Measurements from ENCODE around the gene NGRN. TPM values are rescaled to one million over a fixed set of nuclear protein-coding genes. Genes with fewer than 3 reads are reported as not detected.

The NGRN gene
- total and polyA plus RNA-seq, 11 donors = 93.2 to 149 (median 119) TPM

Other genes with a start within 250 kb of the NGRN start
- 1,000 to 10,000 TPM in 2 of 9 donors, 100 to 1,000 TPM in 7; 573 to 1,258 (median 787) TPM for gene IDH2, start 163.2 kb upstream of the NGRN start, total RNA-seq
- gene IDH2, start 163.2 kb upstream of the NGRN start, polyA plus RNA-seq = 100 to 1,000 TPM; 366 to 619 TPM
- gene SEMA4B, start 64.3 kb upstream of the NGRN start, total RNA-seq = 100 to 1,000 TPM in 1 of 9 donors, 10 to 100 TPM in 8; 14.8 to 105 (median 21.0) TPM
- 10 to 100 TPM; 13.8 to 36.3 TPM for gene SEMA4B, start 64.3 kb upstream of the NGRN start, polyA plus RNA-seq
- gene CIB1, start 31.7 kb upstream of the NGRN start, total RNA-seq = 100 to 1,000 TPM in 1 of 9 donors, 10 to 100 TPM in 8; 38.7 to 107 (median 80.8) TPM
- gene CIB1, start 31.7 kb upstream of the NGRN start, polyA plus RNA-seq = 100 to 1,000 TPM in 1 of 2 donors, 10 to 100 TPM in 1; 78.2 to 145 TPM
- gene GDPGP1, start 31.5 kb upstream of the NGRN start, total RNA-seq = 10 to 100 TPM in 6 of 9 donors, 1 to 10 TPM in 3; 5.9 to 18.9 (median 13.6) TPM
- gene GDPGP1, start 31.5 kb upstream of the NGRN start, polyA plus RNA-seq = 1 to 10 TPM; 4.8 to 5.4 TPM
- gene TTLL13, start 16.1 kb upstream of the NGRN start, total RNA-seq = under 1 TPM in 4 of 9 donors, not detected in 5; 0.13 to 0.35 (median 0.23) TPM
- gene TTLL13, start 16.1 kb upstream of the NGRN start, polyA plus RNA-seq = under 1 TPM; 0.07 to 0.11 TPM
- gene ZNF774, start 86.6 kb downstream of the NGRN start, total RNA-seq = 1 to 10 TPM; 2.1 to 9.9 (median 5.9) TPM
- 1 to 10 TPM; 3.1 to 4.2 TPM for gene ZNF774, start 86.6 kb downstream of the NGRN start, polyA plus RNA-seq
- 100 to 1,000 TPM in 1 of 9 donors, 10 to 100 TPM in 8; 28.6 to 115 (median 36.8) TPM for gene IQGAP1, start 122.6 kb downstream of the NGRN start, total RNA-seq
- gene IQGAP1, start 122.6 kb downstream of the NGRN start, polyA plus RNA-seq = 10 to 100 TPM; 18.9 to 31.3 TPM